Measurements from ENCODE around the gene EPS8.

The EPS8 gene

DNA sequence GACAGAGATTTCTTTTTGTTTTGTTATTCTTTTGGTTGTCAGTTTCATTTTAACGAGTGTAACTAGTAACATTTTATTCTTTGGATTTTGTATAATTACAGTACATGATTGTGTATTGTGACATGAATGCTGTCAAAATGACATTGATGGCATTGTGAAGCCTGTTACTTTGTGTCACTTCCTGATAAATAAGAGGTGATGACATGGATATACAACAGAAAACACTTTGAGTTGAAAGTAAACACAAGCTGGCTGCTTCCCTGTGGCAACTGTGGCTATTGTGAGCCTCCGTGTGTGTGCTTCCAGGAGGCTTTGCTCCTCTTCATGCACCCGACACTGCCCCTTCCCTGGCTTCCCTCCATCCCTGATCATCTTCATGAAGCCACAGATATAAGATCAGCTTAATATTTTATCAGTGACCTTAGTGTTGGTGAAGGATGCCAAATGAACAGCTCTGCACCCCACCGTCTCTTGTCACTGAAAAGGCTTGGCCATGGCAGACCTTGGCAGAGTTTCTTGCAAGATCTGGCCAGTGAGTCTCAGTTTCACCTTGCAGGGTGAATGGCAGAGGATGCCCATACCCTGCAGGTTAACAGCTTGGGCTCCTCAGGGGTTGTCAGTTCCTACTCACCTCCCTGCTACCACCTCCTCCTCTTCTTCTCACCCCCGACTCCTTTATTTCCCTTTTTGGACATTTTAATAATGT lies 191.9 kb downstream of the EPS8 start:
- no peak for DNase-seq

DNA sequence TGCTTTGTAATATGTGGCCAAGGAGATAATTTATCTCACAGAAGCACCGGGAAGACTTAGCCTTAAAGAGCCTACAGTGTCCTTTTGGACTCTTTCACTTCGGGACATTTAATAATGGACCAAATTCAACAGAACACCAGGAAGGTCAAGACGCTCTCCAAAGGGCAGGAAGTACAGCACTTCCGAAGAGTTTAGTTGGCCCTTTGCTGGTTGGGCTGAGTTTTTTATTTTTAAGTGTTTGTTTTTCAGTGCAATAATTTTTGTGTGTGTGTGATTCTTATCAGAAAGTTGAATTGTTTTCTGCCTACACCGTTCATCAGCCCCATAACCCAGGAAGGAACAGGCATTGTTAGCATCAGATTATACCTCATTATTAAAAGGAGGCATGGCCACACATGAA lies 193.0 kb downstream of the EPS8 start:
- no peak for DNase-seq

DNA sequence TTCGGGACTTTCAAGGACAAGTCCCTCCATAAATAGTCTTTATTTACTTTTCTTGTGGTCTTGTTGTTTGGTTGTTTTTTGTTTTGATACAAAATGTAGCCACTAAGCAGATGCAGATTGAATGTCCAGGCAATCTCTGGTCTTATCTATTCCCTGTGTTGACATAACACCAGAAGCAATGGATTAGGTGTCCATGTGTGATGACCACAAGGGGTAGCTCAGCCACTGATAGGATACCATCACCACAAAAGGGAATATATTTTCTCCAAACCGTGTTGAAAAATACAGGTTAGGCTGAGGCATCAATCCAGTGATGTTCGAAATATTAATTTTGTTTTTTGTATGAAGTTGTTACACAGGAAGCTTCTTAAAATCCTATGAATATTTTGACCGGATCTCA lies 196.3 kb downstream of the EPS8 start:
- DNase-seq, result no peak

DNA sequence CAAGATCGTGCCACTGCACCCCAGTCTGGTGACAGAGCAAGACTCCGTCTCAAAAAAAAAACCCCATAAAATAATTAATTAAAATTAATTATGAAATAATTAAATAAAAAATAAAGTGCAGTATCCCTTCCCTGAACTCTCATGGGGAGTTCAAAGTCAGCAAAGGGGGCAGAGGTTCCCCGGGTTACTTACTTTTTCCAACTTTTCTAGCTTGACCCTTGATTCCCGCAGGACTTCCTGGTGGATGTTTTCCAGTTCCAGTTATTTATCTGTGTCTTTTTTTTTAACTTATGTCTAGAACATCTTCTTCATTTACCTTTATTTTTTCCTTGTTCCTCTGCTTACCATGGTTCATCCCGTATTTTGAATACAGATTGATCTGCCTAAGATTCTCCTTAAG lies 197.4 kb downstream of the EPS8 start:
- DNase-seq, result no peak

DNA sequence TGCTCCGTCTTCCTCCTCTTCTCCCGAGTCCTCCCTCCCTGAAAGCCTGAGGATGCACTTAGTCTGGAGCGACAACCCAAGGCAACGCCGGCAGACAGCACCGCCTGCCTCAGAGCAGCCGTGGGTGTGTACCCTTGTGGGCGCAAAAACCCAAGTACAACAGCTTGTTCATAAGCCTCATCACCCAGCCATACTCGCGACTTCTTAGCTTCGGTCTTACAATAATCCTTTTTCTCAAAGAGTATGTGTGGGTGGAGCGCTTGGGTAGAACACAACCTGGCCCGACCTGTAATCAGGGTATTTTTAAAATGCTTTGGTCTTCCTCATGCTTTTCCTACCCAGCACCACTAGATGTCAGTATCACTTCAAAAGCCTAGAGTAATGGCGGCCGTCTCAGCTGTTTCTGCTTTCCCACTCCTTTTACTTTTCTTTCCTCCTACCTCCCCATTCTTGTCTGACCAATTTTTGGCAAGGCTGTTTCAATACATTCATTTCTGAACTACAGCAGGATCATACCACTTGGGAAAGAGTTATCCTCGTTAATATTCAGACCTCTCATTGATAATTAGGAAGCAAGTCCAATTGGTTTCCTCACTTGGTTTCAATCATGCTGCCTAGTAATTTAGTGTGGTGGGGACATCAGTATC lies 198.9 kb downstream of the EPS8 start:
- DNase-seq, result peak; percentile 74

DNA sequence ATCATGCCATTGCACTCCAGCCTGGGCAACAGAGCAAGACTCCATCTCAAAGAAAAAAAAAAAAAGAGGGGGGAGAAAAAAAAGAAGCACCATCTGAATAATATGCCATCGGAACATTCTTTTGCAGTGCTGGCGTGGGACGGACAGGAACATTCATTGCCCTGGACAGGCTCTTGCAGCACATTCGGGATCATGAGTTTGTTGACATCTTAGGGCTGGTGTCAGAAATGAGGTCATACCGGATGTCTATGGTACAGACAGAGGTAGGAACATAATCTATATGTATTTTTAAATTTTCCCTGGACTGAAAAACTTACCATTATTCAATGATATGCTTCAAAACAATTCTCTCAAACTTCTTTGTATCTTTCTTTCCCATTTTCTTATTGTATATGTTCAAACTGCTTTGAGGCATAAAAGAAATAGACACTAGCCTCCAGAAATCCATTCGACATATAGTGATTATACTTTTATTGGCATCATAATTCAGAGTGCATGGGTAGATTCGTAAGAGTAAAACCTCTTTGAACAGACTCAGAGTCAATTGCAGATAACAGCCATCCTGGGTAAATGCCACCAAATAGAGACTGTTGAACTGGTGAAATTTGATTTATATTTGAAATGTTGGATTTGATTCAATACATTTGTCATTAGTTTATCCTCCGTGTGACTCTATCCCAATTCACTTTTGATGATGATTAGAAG lies 199.7 kb downstream of the EPS8 start:
- DNase-seq, result no peak

DNA sequence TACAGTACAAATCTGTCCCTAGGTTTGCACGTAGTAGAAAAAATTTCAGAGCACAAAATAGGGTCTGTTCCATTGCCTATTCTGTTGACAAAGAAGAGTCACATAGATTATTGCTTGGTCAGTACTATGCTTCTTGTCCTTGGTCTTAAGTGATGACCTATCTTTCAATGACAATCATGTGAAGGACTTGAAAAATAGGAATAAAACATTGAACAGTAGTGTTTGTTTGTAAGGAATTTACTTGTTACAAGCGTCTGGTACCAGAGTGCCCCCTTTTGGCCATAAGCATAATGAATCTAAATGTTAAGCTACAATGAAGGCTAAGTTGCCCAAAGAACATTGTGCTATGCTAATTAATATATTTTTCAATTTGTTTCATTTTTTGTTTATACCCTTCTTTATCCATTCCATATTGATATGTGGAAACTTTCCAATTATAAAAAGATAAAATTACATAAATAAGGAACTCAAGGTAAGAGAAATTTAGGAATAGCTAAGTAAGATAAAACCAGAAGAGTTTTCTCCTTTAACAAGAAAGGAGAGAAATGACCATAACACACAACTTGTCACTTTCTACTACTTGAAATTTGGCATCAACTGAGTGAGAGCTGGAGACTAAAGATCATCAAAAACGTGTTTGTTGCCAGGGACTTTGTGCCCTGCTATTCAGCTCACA lies 204.7 kb downstream of the EPS8 start:
- DNase-seq, result peak; percentile 62

DNA sequence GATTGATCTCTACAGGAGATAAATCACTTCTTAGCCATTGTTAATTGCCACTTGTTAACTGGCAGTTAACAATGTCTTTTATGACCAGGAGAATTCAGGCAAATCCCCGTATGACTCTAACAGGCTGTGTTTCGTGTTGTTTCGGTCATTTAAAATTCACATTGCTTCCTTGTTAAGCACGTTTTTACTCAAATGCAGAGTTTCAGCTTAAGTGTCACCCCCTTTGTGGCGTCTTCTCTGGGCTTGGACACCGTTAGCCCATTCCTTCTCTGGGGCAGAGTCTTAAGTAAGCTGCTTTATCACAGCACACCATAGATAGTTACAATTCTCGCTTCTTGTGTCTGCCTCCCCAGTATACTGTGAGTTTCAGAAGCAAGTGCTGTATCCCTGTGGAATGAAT lies 205.4 kb downstream of the EPS8 start:
- no peak for DNase-seq

DNA sequence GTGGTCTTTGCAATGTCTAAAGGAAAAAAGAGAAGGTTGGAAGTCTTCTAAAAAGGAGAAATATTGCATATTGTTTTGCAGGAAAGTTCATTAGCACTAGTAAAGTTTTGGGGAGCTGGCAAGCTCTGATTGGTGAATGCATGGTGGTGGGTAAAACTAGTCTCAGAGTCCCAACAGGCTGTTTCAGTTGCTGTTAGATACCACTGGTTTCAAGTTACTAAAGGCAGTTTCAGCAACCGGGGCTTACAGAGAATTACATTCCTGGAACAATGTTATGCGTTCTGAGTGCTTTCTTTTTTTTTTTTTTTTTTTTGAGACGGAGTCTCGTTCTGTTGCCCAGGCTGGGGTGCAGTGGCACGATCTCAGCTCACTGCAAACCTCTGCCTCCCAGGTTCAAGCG lies 208.2 kb downstream of the EPS8 start:
- no peak for DNase-seq

DNA sequence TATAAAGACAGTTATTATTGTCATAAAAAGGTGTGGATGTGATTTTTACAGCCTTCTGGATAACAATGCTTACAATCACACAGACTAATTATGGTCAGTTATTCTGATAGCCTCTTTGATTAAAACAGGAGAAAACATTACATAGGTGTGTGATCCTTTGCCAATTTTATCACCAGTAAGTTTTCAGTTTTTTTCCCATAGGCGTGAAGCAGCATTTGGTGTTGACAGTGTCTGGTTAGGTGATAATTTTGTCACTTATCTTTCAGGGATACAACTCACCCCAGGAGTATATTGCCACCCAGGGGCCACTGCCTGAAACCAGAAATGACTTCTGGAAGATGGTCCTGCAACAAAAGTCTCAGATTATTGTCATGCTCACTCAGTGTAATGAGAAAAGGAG lies 208.8 kb downstream of the EPS8 start:
- DNase-seq, result peak; percentile 39

DNA sequence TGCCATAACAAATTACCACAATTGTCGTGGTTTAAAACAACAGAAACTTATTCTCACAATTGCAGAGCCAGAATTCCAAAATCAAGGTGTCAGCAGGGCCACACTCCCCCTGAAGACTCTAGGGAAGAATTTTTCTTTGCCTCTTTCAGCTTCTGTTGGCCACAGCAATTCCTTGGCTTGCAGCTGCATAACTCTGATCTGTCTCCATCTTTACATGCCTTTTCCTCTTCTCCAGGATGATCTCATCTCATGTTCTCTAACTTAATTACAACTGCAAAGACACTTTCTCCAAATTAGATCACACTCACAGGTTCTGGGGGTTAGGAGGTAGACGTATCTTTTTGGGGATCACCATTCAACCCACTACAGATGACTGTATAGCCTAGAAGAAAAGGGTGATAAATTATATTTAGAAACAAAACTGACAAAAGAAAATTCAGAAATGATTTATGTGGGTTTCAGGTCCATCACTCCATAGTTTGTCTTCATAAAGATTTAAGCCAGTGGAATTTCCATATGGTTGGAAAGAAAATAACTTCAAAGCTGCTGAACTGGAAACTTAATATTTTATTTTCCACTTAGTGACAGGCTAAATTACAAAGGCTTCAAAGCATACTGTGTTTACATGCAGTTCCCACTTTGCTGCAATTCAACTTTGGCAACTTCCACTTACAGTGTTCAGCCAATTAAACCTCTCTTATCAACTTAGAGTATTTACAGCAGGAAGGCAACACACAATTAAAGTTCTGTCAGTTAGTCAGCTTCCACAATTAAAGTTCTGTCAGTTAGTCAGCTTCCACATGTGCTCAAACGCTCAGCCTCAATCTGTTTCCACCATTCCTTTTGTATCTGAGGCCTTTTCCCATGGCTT lies 213.3 kb downstream of the EPS8 start:
- no peak for DNase-seq

DNA sequence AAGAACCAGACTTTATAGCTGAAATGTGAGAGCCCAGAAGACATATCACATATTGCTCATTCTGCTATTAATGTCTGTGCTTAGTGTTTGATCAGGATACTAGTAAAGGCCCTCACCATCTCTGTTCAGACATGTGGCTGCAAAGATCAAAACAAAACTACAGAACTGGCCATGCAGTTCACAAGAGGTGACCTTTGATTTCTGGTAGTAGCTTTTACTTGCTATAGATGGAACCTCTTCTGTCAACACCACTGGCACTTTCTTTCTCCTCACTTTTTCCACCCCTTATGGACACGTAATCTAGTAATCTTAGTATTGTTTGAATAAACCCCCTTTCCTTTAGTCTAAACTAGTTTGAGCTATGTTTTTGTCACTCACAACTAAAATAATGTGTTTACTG lies 214.8 kb downstream of the EPS8 start:
- no peak for DNase-seq
